ENCODE results near the gene IRF9.

The IRF9 gene

DNA sequence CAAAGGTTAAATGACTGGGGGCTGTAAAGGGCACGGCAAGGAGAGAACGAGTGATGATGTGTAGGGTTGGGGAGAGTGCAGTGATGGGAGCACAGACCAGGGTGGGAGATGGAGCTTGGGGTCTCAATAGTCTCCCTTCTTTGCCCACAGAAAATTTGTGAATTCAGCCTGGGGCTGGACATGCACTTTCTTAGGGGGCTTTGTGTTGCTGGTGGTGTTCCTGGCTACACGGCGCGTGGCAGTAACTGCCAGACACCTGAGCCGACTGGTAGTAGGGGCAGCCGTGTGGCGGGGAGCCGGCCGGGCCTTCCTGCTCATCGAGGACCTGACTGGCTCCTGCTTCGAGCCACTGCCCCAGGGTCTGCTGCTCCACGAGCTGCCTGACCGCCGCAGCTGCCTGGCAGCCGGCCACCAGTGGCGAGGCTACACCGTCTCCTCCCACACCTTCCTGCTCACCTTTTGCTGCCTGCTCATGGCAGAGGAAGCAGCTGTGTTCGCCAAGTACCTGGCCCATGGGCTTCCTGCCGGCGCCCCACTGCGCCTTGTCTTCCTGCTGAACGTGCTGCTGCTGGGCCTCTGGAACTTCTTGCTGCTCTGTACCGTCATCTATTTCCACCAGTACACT, 28.9 kb upstream of the IRF9 start:
- peak; percentile 66 for DNase-seq

DNA sequence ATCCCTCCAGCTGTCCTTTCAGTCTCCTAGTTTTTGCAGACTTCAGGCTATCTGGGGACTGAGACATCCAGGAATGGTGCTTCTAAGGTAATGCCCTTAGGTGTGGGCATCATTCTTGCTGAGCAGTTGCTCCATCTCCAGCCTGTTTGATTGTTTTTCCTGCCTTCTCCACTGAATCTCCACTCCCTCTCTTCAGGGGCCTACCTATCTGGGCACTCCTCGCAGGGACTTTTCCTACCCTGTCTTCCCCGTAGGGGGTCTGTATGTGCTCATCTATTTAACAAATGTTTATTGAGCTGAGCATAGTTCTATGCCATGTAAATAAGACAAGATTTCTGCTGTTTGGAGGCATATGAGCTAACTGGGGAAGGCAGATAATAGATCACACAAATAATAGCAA, 28.1 kb upstream of the IRF9 start:
- no peak for DNase-seq

DNA sequence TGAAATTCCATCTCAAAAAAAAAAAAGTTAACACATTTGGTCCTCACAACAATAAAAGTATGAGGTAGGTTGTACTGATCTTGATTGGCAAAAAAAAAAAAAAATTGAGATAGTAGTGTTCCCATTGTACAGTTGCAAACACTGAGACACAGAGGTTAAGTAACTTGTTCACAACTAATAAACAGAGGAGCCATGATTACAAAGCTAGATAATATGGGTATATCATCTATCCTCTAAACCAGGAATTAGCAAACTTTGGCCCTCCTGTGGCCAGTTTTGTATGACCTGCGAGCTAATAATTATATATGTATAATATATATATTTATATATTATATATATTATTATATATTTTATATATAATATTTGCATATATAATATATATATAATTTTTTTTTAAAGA, 27.3 kb upstream of the IRF9 start:
- no peak for DNase-seq

DNA sequence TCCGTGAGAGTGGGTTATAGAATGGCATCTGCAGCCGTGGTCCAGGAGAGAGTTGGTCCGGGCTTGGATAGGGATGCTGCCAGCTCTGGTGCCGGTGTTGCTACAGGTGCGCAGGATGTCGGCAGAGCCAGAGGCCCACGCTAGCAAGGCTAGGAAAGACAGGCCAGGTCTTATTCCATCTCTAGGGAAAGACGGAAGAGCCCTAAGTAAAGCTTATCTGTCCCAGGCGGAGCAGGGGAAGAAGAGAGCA, 25.6 kb upstream of the IRF9 start:
- no peak for DNase-seq

DNA sequence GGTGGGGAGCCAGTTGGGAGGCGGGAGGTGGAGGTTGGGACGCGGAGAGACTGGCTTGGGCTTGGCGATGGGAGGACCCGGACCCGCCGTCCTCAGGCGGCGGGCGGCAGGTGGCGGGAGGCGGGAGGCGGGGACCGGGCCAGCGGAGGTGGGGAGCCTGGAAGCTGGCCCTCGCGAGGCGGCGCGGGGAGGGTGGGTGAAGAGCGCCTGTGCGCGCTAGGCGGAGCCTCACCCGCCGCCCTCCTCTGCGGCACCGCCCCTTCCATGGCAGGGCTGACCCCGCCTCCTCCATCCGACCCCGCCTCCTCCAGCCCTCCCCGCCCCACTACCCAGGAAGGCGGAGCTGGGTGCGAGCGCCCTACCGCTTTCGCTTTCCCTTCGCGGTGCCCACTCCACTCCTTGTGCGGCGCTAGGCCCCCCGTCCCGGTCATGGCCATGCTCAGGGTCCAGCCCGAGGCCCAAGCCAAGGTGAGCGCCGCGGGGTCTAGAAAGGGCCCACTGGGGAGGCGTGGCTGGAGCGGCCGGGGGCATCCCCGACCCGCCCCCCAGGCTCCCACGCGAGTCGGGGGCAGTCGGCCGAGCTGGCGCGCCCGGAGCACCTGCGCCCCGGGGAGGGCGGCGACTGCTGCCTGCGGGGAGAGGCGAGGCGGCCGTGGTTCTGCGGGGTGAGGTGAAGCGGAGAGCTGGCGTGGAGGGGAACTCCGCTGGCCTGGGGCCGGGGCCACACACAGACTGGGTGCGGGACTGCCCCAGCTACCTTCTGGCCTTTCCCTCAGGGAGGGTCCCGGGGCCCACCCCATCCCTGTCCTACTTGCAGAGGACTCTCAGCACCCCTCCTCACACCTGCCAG, 25.0 kb upstream of the IRF9 start, which contains the start of gene PSME1:
Gene PSME1, plus strand, starts transcription at position 361 of the 850 bp plus-strand sequence. Its CDS starts 69 bp downstream, at position 430.
- DNase-seq, result peak; percentile 96

DNA sequence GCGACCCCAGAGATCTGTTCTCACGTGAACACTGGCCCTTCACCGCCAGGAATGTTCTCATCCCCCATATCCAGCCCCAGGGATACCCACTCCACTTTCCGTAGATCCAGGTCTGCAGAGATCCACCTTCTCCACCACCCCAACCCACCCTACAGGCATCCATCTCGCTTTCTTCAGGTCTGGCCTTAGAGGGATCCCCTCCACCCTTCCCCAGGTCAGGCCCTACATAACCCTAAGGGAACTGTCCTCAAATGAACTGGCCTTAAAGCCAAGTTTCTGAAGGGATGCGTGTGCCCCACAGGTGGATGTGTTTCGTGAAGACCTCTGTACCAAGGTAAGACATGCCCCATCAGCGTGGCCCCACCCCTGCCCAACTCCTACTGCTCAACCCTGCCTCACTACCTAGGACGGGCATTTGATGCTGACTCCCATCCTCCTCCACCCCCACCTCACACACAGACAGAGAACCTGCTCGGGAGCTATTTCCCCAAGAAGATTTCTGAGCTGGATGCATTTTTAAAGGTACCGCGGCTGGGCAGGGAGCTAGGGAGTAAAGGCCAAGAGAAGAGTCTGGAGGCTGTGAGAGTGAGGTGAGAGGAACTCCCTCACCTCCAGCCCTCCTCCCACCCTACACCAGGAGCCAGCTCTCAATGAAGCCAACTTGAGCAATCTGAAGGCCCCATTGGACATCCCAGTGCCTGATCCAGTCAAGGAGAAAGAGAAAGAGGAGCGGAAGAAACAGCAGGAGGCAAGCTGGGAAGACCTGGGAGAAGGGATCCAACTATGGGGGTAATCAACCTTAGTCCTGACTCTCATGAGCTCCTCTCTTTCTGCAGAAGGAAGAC, 24.2 kb upstream of the IRF9 start:
- DNase-seq, result no peak

DNA sequence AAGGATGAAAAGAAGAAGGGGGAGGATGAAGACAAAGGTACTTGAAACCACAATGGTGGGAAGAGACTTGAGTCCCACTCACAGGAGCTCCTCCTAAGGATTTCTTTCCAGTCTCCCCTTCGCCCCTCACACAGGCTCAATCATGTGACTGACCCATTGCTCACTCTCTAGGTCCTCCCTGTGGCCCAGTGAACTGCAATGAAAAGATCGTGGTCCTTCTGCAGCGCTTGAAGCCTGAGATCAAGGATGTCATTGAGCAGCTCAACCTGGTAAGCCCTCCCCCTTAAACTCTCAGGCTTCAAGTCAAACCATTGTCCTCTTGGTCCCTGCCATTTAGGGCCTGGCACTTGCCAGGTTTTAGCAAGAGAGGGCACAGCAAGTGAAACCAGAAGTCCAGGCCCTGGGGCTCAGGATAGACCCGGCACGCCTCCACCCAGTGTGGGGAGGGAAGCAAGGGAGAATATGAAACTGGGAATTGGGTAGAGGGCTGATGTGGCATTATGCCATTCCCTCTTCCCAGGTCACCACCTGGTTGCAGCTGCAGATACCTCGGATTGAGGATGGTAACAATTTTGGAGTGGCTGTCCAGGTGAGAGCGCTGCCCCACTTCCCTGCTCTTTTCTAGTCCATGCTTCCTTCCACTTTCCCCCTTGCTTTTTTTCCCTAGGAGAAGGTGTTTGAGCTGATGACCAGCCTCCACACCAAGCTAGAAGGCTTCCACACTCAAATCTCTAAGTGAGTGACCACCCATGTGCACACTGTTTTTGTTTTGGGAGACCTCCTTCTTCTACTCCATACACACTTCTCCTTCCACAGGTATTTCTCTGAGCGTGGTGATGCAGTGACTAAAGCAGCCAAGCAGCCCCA, 23.3 kb upstream of the IRF9 start:
- DNase-seq, result no peak

DNA sequence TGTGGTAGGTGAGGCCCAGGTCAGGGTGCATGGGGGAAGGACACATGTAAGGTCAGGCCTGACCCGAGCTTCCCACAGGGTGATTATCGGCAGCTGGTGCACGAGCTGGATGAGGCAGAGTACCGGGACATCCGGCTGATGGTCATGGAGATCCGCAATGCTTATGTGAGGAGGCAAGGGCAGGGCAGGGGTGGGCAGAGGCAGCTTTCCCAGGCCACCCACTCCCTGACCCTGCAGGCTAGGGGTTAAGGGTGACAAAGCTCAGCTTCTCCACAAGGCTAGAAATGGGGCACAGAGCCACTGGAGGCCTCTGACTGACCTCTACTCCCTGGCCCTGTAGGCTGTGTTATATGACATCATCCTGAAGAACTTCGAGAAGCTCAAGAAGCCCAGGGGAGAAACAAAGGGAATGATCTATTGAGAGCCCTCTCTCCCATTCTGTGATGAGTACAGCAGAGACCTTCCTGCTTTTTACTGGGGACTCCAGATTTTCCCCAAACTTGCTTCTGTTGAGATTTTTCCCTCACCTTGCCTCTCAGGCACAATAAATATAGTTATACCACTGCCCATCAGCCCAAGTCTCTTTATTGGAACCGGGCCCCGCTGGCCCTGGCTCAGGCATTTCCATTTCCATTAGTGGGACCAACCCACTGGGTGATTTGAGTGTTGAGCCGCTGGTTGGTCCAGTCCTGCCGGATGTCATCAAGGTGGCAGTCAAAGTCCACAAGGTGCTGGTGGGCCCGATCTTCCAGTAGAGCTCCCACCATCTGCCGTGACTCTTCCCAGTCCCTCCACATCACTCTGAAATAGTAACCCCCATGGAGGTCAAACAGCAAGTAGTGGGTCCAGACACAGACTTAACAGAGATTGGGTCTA, 22.4 kb upstream of the IRF9 start:
- no peak for DNase-seq

DNA sequence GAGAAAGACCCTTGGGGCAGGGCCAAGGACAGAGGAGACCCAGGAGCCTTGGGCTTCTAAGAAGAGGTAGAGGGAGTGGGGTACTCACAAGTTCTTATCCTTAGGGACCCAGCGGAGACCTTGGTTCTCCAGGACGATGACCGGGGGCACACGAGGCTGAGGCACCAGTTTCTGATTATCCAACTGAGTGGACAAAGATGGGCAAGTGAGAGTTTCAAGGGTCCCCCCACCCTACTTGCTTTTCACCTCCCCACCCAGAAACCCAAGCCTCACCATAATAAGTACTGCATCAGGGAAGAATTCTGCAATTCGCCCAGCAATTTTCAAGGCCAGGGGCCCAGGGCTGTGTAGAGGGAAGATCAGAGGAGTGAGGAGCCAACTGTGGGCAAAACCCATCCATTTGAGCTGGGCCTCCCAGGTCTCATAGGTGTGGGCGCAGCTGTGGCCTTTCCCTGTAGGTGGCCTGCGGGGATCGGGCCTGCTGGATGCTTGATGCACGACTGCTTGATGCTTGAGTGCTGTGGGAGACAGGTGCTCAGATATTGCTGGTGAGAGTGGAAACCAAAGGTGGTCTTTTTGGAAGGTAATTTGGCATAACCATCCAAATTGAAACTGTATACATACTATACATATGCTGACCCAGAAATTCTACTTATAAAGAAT, 21.7 kb upstream of the IRF9 start:
- no peak for DNase-seq

DNA sequence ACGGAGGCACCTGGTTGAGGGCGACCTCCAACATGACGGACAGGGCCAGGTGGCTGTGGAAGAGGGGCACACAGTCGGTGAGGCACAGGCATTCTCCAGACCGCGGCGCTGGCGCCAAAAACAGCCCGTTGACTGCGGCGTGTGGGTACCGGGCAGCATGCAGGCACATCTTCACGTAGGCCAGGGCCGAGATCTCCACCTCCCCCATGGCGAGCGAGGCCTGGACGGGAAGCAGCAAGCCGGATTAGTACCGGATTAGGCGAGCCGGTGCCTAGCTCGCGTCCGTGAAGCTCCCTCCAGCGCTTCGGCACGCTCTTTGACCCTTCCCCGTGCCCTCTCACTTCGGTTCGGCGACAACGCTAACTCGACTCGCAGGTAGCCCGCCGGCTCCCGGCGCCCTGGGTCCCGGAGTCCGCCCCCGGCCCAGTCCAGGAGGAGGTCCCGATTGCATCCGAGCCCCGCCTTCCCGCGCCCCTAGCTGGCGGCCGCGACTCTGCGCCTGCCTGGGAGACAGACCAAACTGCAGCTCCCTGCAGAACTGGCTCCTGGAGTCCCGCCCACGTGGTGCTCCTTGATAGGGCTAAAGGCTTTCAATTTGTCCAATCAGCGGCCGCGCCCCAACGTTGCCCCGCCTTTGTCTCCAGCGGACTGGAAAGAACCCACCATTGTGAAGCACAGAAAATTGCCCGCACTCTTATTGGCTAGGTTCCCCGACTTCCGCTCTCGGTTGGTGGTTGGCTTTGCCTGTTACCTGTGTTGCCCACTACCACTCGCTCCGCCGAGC, 19.8 kb upstream of the IRF9 start, which contains the start of gene EMC9:
Gene EMC9, minus strand, starts transcription at position 495 of the 784 bp plus-strand sequence. Its CDS starts 287 bp downstream, at position 208.
- peak; percentile 99 for DNase-seq

DNA sequence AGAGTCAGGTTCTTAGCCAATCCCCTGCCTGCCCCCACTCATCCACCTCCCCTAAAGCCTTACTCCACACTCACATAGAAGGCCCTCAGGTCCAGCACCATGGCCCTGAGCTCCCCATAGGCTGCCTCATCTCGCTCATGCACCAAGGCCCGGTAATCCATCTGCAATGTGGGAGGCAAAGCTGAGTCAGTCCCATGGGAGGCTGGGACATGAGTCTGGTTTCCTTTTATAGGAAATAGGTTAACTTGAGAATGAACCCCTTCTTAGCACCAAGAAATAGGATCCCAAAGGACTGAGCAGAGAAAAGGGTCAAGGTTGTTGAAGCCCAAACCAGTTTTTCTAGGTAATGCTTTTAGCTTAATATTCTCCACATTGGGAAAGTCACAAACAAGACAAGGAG, 17.6 kb upstream of the IRF9 start:
- DNase-seq, result no peak

DNA sequence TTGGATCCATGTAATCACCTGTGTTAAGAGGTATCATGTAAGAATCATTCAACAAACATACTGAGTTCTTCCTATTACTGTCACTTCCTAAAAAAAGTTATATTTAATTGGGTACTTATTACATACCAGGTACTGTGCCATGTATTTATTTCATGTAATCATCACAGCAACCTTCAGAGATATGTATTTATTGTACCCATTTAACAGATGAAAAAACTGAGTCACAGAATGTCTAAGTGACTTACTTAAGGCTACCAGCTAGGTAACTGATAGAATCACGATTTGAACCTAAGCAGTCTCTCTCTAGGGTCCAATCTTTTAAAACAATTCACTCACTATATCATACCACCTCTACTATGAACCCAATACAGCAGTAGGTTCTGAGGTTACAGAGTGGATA, 16.6 kb upstream of the IRF9 start:
- DNase-seq, result no peak

DNA sequence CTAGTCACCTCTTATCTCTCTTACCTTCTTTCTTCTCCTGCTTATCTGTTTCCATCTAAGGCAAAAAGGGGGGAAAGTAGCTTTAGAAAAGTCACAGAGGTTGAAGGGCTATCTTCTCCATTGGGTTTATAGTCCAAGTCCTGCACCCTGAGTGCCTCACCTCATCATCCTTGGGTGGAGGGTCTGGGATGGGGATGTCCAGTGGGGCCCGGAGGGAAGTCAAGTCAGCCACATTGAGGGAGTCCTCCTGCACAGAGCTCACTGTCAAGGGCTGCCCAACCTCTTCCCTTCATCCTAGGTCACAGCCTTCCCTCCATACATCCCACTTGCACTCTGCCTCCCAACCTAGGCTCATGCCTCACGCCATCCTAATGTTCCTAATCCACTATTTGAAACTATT, 15.8 kb upstream of the IRF9 start:
- DNase-seq, result no peak

DNA sequence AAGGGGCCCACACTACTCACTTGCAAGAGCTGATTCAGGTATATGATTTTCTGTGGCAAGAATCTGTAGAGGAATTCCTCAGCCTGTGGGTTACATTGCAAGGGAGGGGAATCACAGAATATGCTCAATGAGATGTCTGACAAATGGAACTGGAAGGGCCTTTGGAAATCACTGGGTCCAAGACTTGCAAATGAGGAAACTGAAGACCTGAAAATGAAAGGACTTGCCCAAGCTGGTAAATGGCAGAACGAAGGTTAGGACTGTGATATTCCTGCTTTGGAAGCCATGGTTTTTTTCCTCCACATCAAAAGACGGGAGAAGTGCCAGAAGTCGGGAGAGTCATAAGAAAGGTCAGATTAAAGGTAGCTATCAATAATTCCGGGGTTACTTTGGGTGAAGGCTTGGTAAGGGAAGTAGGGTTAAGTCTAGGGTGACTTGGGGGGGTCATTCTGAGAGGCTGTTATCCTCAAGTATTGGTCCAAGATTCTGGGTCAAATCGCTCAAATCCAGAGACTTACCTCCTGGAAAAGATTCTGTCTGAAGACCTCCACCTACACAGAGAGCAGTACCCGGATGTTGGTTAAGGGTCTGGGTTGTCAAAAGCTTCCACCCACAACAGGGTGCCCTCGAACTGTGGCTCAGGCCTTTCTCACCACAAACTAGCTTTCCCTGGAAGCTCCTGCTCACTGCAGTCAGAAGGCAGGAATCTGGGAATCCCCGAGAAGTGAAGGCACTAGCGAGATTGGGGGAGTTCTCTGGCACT, 15.2 kb upstream of the IRF9 start:
- no peak for DNase-seq

DNA sequence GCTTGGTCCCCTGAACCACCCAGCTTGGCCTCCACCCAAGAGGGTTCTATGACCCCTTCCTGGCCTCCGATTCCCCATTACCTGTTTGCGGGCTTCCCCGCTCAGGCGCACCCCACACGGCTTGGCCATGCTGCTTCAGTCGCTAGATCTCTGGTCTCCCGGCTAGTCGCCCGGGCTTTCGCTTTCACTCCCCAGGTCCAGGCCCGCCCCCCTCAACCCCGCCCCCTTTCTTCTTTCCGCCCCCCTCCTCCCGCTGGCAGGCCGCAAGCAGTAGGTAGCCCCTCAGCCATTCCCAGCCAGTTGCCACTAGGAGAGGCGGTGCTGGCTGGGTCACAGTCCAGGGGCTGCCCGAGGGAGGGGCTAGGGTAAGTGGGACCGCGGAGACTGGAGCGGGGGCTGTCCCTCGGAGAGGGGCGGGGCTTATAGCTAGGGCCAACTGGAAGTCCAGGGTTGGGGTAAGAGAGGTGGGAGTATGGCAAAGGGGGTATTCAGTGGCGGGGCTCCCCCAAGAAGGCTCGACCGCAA, 14.6 kb upstream of the IRF9 start, which contains the start of gene PSME2:
Gene PSME2, minus strand, starts transcription at position 158 of the 525 bp plus-strand sequence. Its CDS starts 29 bp downstream, at position 129.
- DNase-seq, result peak; percentile 95

DNA sequence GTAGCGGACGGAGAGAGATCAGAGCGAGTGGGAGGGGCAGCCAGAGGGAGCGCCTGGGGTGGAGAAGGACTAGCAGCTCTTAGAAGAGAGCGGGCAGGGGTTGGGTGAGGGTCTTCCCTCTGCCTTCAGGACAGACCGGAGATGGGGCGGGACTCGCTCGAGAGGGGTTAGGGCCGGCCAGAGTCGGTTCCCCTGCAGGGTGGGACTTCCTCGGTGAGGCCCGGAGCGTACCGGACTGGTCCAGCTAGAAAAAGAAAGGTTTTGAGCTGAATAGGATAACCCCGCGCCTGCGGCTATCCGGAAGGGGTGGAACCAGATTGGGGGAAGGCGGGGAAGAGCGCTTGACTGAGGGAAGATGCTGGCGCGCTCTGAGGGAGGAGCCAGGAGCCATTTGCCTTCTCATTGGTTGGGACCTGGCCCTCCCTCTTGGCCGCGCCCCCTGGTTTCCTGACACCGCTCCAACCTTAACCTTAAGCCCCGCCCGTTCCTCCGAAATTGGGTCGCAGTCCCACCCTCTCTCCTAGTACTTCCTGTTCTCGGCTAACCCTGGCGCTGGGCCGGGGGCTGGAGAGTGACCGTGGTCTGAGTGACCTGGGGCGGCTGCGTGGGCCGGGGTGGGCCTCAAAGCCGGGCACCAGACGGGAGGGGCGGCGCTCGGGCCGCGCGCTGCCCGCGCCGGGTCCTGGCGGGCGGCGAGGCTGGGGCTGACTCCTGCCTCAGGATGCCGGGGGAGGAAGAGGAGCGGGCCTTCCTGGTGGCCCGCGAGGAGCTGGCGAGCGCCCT, 13.9 kb upstream of the IRF9 start, which contains the start of gene RNF31:
Gene RNF31, plus strand, starts transcription at position 521 of the 783 bp plus-strand sequence. Its CDS starts 201 bp downstream, at position 722.
- DNase-seq, result peak; percentile 95

DNA sequence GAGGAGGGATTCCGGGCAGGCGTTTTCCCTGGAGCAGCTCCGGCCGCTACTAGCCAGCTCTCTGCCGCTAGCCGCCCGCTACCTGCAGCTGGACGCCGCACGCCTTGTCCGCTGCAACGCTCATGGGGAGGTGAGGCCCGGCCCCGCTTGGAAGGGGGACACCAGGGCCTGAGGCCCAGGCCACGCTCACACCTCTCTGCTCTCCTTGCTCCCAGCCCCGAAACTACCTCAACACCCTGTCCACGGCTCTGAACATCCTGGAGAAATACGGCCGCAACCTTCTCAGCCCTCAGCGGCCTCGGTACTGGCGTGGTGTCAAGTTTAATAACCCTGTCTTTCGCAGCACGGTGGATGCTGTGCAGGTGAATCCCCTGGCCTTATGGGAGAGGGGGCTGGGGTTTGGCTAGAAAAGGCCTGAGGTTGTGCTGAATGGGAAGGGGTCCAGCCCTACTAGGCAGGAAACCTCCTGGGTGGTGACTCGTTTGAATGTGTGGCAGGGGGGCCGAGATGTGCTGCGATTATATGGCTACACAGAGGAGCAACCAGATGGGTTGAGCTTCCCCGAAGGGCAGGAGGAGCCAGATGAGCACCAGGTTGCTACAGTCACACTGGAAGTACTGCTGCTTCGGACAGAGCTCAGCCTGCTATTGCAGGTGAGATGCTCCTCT, 13.2 kb upstream of the IRF9 start:
- DNase-seq, result no peak

Data from activated CD8-positive, alpha-beta memory T cell treated with anti-CD3 and anti-CD28 coated beads, Interleukin-2, amount 50 U/mL, for 48 hours (primary cell).